Spleen (tissue), 7 donors: ENCODE measurements around the gene MCRS1.

Source experiments
- CTCF ChIP-seq, 11 experiments: fragments of 200-600 bp in 7 of 11; fragments of 450-650 bp in 4 of 11; sonication (generic) in 4 of 11; IDR thresholded peaks in 8 of 11; conservative IDR thresholded peaks in 3 of 11; 1 replicate in 7 of 11; 2 replicates in 4 of 11; pipeline versions ENCODE4 v1.4.0 to v1.8.0; 2016 to 2021; ENCODE audit warnings: antibody characterized with exemption in 11 of 11, inconsistent platforms in 4 of 11, mild to moderate bottlenecking in 1 of 11
- POLR2A ChIP-seq, 3 donors: fragments of 450-650 bp; IDR thresholded peaks; one replicate each; pipeline ENCODE4 v1.5.1; 2017; ENCODE audit warnings: antibody characterized with exemption in 3 of 3, mild to moderate bottlenecking in 1 of 3
- donor health status: DM: no; HTN: no; CAD: no; lungs with moderate emphysema.
- donor health status: DM: no; HTN: no; CAD: no.
- donor health status: DM: no; HTN: no; CAD: no.

- TF ChIP-seq POLR2A (IDR thresholded peaks at IDR 0.05) (no peak), CTCF (IDR thresholded peaks at IDR 0.05 in 8 of 11, conservative IDR thresholded peaks at IDR 0.05 in 3 of 11) (no peak)
These were observed 31.3 kb downstream of the MCRS1 start for GRCh38 chr12:49536526-49537071.
